Fibroblast of mammary gland (primary cell): ENCODE data around the gene GPR137B.
A peak's percentile ranks its signal among the peaks of the same experiment; 100 is the strongest.

Experiments used
- DNase-seq: peaks from one replicate; pipeline ENCODE4 v3.0.0-alpha.2; 2010; ENCODE audit warnings: low read depth
- H3K4me3 ChIP-seq: 2 replicates; pipeline ENCODE4 v1.5.1; 2011; ENCODE audit warnings: low read depth, mild to moderate bottlenecking, low read length, moderate library complexity; ENCODE audit not compliant: control insufficient read depth
- TF ChIP-seq, protein P1 (sequence below): conservative IDR thresholded peaks from 2 replicates; pipeline ENCODE4 v1.5.1; 2011; ENCODE audit warnings: low read depth, low read length, inconsistent platforms; ENCODE audit not compliant: control insufficient read depth, insufficient read depth

Gene GPR137B

DNA sequence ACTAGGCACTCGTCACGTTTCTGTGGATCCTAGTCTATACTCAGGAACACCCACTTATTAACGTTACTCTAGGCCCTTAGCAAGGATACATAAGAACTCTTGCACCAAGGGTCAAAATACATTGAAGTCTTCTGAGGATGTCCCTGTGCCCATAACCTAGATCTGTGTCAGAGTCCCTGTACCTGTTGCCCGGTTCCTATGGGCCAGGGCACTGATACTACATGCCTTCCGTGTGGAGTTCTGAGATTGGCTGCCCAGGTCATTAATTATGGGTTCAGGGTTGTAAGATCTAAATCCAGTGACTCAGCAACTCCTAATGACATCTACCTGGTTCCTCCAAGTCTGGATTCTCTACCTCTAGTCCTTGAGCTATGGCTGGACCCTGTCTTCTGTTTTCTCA lies 69.5 kb downstream of the GPR137B start:
- TF ChIP-seq, protein P1, sequence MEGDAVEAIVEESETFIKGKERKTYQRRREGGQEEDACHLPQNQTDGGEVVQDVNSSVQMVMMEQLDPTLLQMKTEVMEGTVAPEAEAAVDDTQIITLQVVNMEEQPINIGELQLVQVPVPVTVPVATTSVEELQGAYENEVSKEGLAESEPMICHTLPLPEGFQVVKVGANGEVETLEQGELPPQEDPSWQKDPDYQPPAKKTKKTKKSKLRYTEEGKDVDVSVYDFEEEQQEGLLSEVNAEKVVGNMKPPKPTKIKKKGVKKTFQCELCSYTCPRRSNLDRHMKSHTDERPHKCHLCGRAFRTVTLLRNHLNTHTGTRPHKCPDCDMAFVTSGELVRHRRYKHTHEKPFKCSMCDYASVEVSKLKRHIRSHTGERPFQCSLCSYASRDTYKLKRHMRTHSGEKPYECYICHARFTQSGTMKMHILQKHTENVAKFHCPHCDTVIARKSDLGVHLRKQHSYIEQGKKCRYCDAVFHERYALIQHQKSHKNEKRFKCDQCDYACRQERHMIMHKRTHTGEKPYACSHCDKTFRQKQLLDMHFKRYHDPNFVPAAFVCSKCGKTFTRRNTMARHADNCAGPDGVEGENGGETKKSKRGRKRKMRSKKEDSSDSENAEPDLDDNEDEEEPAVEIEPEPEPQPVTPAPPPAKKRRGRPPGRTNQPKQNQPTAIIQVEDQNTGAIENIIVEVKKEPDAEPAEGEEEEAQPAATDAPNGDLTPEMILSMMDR: no peak
- no peak for DNase-seq
- no peak overlapping the region for H3K4me3 ChIP-seq

DNA sequence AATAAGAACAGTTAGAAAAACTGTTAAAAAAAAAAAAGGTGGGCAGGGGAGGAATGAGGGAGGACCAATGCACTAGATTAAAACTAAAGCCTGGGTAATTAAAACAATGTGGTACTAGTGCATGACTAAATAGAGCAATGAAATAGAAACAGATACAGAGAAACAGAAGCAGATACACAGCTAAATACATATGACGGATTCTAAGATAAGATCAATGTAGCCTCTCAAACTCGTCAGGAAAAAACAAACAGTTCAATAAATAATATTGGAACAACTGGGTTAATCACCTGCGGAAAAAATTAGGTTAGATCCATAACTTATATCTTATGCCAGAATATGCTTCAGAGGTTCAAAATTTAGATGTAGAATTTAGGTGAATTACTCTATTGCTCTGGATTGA lies 71.2 kb downstream of the GPR137B start:
- DNase-seq: peak; percentile 17
- no peak overlapping the region for H3K4me3 ChIP-seq
- TF ChIP-seq, protein P1: no peak

DNA sequence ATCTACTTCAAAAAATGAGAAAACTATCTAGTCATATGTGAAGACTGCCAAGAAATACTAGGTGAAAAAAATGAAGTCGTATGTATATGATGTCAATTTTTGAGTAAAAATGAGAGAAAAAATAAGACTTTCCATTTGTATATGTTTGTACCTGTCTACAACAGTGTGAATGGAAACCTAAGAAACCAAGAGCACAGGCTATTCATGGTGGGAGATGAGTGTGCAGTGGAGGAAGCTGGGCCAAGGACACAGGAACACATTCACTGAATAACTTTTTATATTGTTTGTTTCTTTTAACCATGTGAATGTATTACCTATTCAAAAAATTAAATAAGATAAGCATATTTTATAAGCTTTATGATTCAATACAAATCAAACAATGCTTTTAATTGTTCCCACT lies 72.4 kb downstream of the GPR137B start:
- TF ChIP-seq, protein P1: no peak
- no peak for DNase-seq
- H3K4me3 ChIP-seq: no peak overlapping the region

DNA sequence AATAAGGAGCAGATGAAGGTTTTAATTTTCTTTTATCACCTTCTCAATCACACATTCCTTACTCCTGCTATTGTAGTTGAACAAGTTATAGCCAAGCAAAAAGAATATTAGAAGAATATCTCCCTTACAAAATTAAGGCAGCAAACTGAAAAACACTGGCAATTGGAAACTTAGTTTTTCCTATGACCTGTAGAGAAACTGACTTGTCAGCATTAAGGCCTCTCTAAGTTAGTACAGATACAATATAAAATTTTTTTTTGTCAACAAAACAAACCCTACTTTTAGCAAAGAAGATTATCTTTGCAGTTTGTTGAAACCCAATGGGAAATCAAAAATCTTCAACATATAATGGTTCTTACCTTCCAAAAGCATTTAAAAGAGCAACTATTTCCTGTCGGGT lies 78.1 kb downstream of the GPR137B start:
- DNase-seq: no peak
- no peak overlapping the region for H3K4me3 ChIP-seq
- TF ChIP-seq, protein P1: no peak

DNA sequence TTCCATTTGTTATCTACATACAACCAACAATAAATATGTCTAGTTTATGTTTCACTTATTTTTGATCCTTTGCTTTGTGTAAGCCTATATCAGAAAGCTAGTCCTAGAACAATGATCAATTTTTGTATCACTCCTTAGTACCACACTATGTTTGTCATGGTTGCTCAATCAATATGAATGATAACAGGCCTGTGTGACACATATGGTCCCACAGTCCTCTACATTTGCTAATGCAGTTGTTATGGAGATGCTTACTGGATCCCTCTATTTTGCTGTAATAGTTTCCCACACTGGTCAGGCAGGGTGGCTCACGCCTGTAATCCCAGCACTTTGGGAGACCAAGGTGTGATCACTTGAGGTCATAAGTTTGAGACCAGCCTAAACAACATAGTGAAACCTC lies 80.3 kb downstream of the GPR137B start:
- TF ChIP-seq, protein P1: no peak
- no peak overlapping the region for H3K4me3 ChIP-seq
- DNase-seq: no peak

DNA sequence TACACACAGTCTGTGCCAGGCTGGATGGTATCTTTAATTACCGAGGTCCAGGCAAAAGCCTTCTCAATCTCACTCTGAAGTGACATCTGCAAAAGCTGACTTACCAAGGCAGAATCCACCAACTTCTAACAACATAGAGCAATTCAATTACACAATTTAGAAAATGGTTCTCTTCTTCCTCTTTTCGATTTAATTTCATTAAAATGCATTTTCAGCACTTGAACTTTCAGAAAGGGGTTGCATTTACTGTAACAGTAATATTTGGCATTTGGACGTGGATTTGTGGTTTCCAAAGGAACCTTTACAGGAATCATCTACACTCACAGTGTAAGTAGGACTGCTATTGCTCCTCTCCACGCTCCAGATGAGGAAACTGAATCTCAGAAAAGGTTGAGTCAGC lies 86.1 kb downstream of the GPR137B start:
- no peak overlapping the region for H3K4me3 ChIP-seq
- TF ChIP-seq, protein P1: no peak
- no peak for DNase-seq

DNA sequence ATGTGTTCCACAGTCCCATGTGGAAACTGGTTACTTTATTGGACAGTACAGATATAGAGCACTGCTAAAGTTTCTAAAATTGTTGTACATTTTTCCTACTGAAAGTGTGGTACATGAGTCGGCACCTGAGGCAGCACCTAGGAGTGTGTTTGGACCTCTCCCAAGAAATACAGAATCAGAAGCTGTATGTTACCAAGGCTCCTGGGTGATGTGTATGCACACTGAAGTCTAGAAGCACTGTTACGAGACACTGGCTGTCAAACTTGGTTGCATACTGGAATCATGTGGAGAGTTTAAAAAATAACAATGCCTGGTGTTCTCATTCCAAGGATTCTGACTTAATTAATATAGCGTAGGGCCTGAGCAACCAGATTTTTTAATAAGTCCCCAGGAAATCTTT lies 92.8 kb downstream of the GPR137B start:
- no peak overlapping the region for H3K4me3 ChIP-seq
- TF ChIP-seq, protein P1: no peak
- DNase-seq: no peak
